DND-41 (cell line): ENCODE results near the gene DLG1.

ENCODE experiments used
- ATAC-seq: fragments of 200-7000 bp; cut with Tn5 transposase; 3 replicates; pipeline ENCODE4 v1.9.1; 2021; ENCODE audit warnings: low read depth; ENCODE audit not compliant: insufficient read depth
- DNase-seq: peaks from one replicate; pipeline ENCODE4 v3.0.0-alpha.2; 2020
- H2AFZ ChIP-seq: 2 replicates; pipeline ENCODE4 v1.6.0; 2012; ENCODE audit warnings: low read depth, low read length
- H3K27ac ChIP-seq: 2 replicates; pipeline ENCODE4 v1.5.1; 2012; ENCODE audit warnings: low read length, inconsistent platforms
- H3K27me3 ChIP-seq: fragments of 200-600 bp; sonication (generic); 2 replicates; pipeline ENCODE4 v1.6.0; 2012; ENCODE audit warnings: low read length, mild to moderate bottlenecking, inconsistent platforms; ENCODE audit not compliant: insufficient read depth, poor library complexity
- H3K36me3 ChIP-seq: 2 replicates; pipeline ENCODE4 v1.5.1; 2012; ENCODE audit warnings: low read length, inconsistent platforms; ENCODE audit not compliant: insufficient read depth
- H3K4me1 ChIP-seq: 2 replicates; pipeline ENCODE4 v1.5.1; 2012; ENCODE audit warnings: mild to moderate bottlenecking, low read length; ENCODE audit not compliant: insufficient read depth
- H3K4me2 ChIP-seq: 2 replicates; pipeline ENCODE4 v1.6.0; 2012; ENCODE audit warnings: mild to moderate bottlenecking, moderate library complexity, low read length, inconsistent platforms; ENCODE audit not compliant: insufficient read depth
- H3K4me3 ChIP-seq, 2 experiments: fragments of 200-600 bp in 1 of 2; shearing (Covaris generic) in 1 of 2; 2 replicates each; pipeline ENCODE4 v1.5.1; 2012 to 2016; ENCODE audit warnings: inconsistent platforms in 2 of 2, low read length in 2 of 2, mild to moderate bottlenecking in 2 of 2, low read depth in 1 of 2, moderate library complexity in 1 of 2
- H3K79me2 ChIP-seq: 2 replicates; pipeline ENCODE4 v1.6.0; 2012; ENCODE audit warnings: low read length, inconsistent platforms; ENCODE audit not compliant: insufficient read depth
- H3K9ac ChIP-seq: 2 replicates; pipeline ENCODE4 v1.6.0; 2012; ENCODE audit warnings: low read depth, mild to moderate bottlenecking, inconsistent platforms, low read length, moderate library complexity
- H3K9me3 ChIP-seq: 2 replicates; pipeline ENCODE4 v1.5.1; 2012; ENCODE audit warnings: low read length, moderate library complexity, mild to moderate bottlenecking, inconsistent platforms; ENCODE audit not compliant: insufficient read depth, severe bottlenecking
- H4K20me1 ChIP-seq: 2 replicates; pipeline ENCODE4 v1.6.0; 2012; ENCODE audit warnings: low read length; ENCODE audit not compliant: insufficient read depth
- EZH2 ChIP-seq: IDR thresholded peaks from 3 replicates; pipeline ENCODE4 v1.6.1; 2012; ENCODE audit warnings: borderline replicate concordance, low read depth, mild to moderate bottlenecking, moderate library complexity, low read length, inconsistent platforms; ENCODE audit not compliant: severe bottlenecking
- TF ChIP-seq, protein P1 (sequence below): IDR thresholded peaks from 2 replicates; pipeline ENCODE4 v1.5.1; 2012; ENCODE audit warnings: borderline replicate concordance, low read length, moderate library complexity, mild to moderate bottlenecking; ENCODE audit not compliant: poor library complexity, severe bottlenecking; ENCODE audit errors: extremely low read depth

Gene DLG1

GRCh38 chr3:197305854-197306253 lies 7.4 kb upstream of the DLG1 start:
- ATAC-seq = peak; percentile 90

GRCh38 chr3:197303452-197303851 lies 5.0 kb upstream of the DLG1 start:
- no peak for TF ChIP-seq EZH2
- TF ChIP-seq, protein P1, sequence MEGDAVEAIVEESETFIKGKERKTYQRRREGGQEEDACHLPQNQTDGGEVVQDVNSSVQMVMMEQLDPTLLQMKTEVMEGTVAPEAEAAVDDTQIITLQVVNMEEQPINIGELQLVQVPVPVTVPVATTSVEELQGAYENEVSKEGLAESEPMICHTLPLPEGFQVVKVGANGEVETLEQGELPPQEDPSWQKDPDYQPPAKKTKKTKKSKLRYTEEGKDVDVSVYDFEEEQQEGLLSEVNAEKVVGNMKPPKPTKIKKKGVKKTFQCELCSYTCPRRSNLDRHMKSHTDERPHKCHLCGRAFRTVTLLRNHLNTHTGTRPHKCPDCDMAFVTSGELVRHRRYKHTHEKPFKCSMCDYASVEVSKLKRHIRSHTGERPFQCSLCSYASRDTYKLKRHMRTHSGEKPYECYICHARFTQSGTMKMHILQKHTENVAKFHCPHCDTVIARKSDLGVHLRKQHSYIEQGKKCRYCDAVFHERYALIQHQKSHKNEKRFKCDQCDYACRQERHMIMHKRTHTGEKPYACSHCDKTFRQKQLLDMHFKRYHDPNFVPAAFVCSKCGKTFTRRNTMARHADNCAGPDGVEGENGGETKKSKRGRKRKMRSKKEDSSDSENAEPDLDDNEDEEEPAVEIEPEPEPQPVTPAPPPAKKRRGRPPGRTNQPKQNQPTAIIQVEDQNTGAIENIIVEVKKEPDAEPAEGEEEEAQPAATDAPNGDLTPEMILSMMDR = no peak
- H3K9me3 ChIP-seq = no peaks in the 10 kb centered on the region
- ATAC-seq (no peak), DNase-seq (no peak)
- H3K36me3 ChIP-seq = no peaks in the 10 kb centered on the region
- no peaks in the 10 kb centered on the region for H3K79me2 ChIP-seq
- peaks cover 10% of the 10 kb centered on the region for H3K4me1 ChIP-seq
- H3K27me3 ChIP-seq = peaks cover 21% of the 10 kb centered on the region
- H3K27ac ChIP-seq = no peak overlapping the region
- H3K4me3 ChIP-seq = no peak overlapping the region
- no peak overlapping the region for H3K9ac ChIP-seq
- H3K4me2 ChIP-seq = no peak overlapping the region
- no peaks in the 10 kb centered on the region for H4K20me1 ChIP-seq
- no peak overlapping the region for H2AFZ ChIP-seq

More at GRCh38 chr3:197305854-197306253, 7.4 kb upstream of the DLG1 start:
- TF ChIP-seq, protein P1 = no peak
- no peak for TF ChIP-seq EZH2
- Histone ChIP-seq H3K9me3 (no peaks in the 10 kb centered on the region), H3K79me2 (no peaks in the 10 kb centered on the region), H3K4me1 (peaks cover 16% of the 10 kb centered on the region), H3K36me3 (no peaks in the 10 kb centered on the region), H3K27ac (no peak overlapping the region), H2AFZ (no peak overlapping the region), H3K9ac (no peak overlapping the region), H4K20me1 (no peaks in the 10 kb centered on the region), H3K4me3 (no peak overlapping the region), H3K27me3 (no peaks in the 10 kb centered on the region), H3K4me2 (no peak overlapping the region)
- DNase-seq = peak; percentile 28

GRCh38 chr3:197302696-197303341 lies 4.4 kb upstream of the DLG1 start:
- Histone ChIP-seq H4K20me1 (no peaks in the 10 kb centered on the region), H2AFZ (no peak overlapping the region), H3K36me3 (no peaks in the 10 kb centered on the region), H3K4me3 (no peak overlapping the region), H3K9me3 (no peaks in the 10 kb centered on the region), H3K4me2 (no peak overlapping the region), H3K4me1 (peaks cover 10% of the 10 kb centered on the region), H3K9ac (no peak overlapping the region), H3K79me2 (no peaks in the 10 kb centered on the region), H3K27ac (no peak overlapping the region), H3K27me3 (peaks cover 21% of the 10 kb centered on the region)
- no peak for TF ChIP-seq EZH2
- TF ChIP-seq, protein P1 = no peak
- no peak for ATAC-seq
- DNase-seq = no peak

DNA sequence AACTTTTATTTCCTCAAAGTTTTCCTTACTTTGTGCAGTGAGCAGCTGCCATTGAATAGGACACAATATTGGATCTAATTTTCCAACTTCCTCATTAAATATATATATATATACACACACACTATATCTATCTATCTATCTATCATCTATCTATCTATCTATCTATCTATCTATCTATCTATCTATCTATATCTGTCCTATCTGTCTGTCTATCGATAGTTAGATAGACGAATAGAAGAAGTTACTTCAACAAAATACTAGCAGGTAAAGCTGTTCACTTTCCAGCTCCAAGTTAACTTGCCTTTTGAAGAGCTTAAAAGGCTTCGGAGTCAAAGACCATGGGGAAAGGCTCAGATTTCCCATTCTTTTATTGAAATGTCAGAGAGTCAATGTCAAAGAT lies 3.6 kb upstream of the DLG1 start:
- no peak for DNase-seq
- H3K4me2 ChIP-seq = no peak overlapping the region

More for the DNA sequence above, 3.6 kb upstream of the DLG1 start:
- no peak for ATAC-seq
- TF ChIP-seq EZH2 = no peak
- TF ChIP-seq, protein P1 = no peak
- H3K27me3 ChIP-seq = peaks cover 21% of the 10 kb centered on the region
- H4K20me1 ChIP-seq = no peaks in the 10 kb centered on the region
- no peak overlapping the region for H3K9ac ChIP-seq
- no peaks in the 10 kb centered on the region for H3K9me3 ChIP-seq
- H2AFZ ChIP-seq = no peak overlapping the region
- H3K4me1 ChIP-seq = peaks cover 13% of the 10 kb centered on the region
- H3K79me2 ChIP-seq = peaks cover 6% of the 10 kb centered on the region
- no peak overlapping the region for H3K4me3 ChIP-seq
- H3K36me3 ChIP-seq = no peaks in the 10 kb centered on the region
- H3K27ac ChIP-seq = no peak overlapping the region
